ES-I3 (cell line): ENCODE results near the gene SH3BP5L.

ENCODE experiments used
- H3K36me3 ChIP-seq: 2 replicates; pipeline ENCODE4 v1.6.1; 2013; ENCODE audit warnings: mild to moderate bottlenecking, low read length, control low read depth, moderate library complexity; ENCODE audit not compliant: insufficient read depth
- H3K4me1 ChIP-seq: 2 replicates; pipeline ENCODE4 v1.6.1; 2013; ENCODE audit warnings: mild to moderate bottlenecking, control low read depth, low read length; ENCODE audit not compliant: insufficient read depth
- H3K9ac ChIP-seq: 2 replicates; pipeline ENCODE4 v1.6.1; 2013; ENCODE audit warnings: low read depth, mild to moderate bottlenecking, low read length, moderate library complexity
- H3K9me3 ChIP-seq: 2 replicates; pipeline ENCODE4 v1.6.1; 2013; ENCODE audit warnings: mild to moderate bottlenecking, low read length, moderate library complexity; ENCODE audit not compliant: control insufficient read depth, insufficient read depth

SH3BP5L gene

GRCh38 chr1:248857201-248857600 is 31.5 kb upstream of the SH3BP5L start:
- H3K9ac ChIP-seq, result peak overlapping the region; percentile 77
- no peaks in the 10 kb centered on the region; the same call in 1 of the 2 replicates for H3K36me3 ChIP-seq
- no peaks in the 10 kb centered on the region for H3K9me3 ChIP-seq
- H3K4me1 ChIP-seq, result no peaks in the 10 kb centered on the region

- H3K4me1 ChIP-seq, result no peaks in the 10 kb centered on the region
- H3K9me3 ChIP-seq, result no peaks in the 10 kb centered on the region
- H3K9ac ChIP-seq, result no peak overlapping the region
- no peaks in the 10 kb centered on the region; the same call in 1 of the 2 replicates for H3K36me3 ChIP-seq
These were observed 30.5 kb upstream of the SH3BP5L start for GRCh38 chr1:248856176-248856575.

GRCh38 chr1:248855580-248855979 is 29.9 kb upstream of the SH3BP5L start:
- no peaks in the 10 kb centered on the region for H3K4me1 ChIP-seq
- H3K36me3 ChIP-seq, result no peaks in the 10 kb centered on the region; the same call in 1 of the 2 replicates
- H3K9ac ChIP-seq, result no peak overlapping the region
- no peaks in the 10 kb centered on the region for H3K9me3 ChIP-seq

GRCh38 chr1:248853663-248854375 is 28.1 kb upstream of the SH3BP5L start:
- Histone ChIP-seq H3K36me3 (peaks cover 9% of the 10 kb centered on the region), H3K9me3 (no peaks in the 10 kb centered on the region), H3K4me1 (no peaks in the 10 kb centered on the region), H3K9ac (no peak overlapping the region)

- H3K9ac ChIP-seq, result no peak overlapping the region
- peaks cover 12% of the 10 kb centered on the region for H3K36me3 ChIP-seq
- no peaks in the 10 kb centered on the region for H3K9me3 ChIP-seq
- H3K4me1 ChIP-seq, result no peaks in the 10 kb centered on the region
These were observed 27.0 kb upstream of the SH3BP5L start for GRCh38 chr1:248852481-248853405.

- Histone ChIP-seq H3K4me1 (no peaks in the 10 kb centered on the region), H3K9ac (no peak overlapping the region), H3K36me3 (peaks cover 12% of the 10 kb centered on the region), H3K9me3 (no peaks in the 10 kb centered on the region)
These were observed 25.7 kb upstream of the SH3BP5L start for GRCh38 chr1:248851390-248851789.

- no peaks in the 10 kb centered on the region for H3K9me3 ChIP-seq
- H3K4me1 ChIP-seq, result no peaks in the 10 kb centered on the region
- H3K36me3 ChIP-seq, result peaks cover 12% of the 10 kb centered on the region
- no peak overlapping the region for H3K9ac ChIP-seq
These were observed 25.0 kb upstream of the SH3BP5L start for GRCh38 chr1:248850536-248851251.

GRCh38 chr1:248850124-248850523 is 24.4 kb upstream of the SH3BP5L start:
- Histone ChIP-seq H3K36me3 (peaks cover 12% of the 10 kb centered on the region), H3K9ac (no peak overlapping the region)

GRCh38 chr1:248849637-248850036 is 23.9 kb upstream of the SH3BP5L start:
- H3K4me1 ChIP-seq, result no peaks in the 10 kb centered on the region
- peaks cover 12% of the 10 kb centered on the region for H3K36me3 ChIP-seq
- H3K9ac ChIP-seq, result no peak overlapping the region
- H3K9me3 ChIP-seq, result no peaks in the 10 kb centered on the region

More at GRCh38 chr1:248850124-248850523, 24.4 kb upstream of the SH3BP5L start:
- Histone ChIP-seq H3K4me1 (no peaks in the 10 kb centered on the region), H3K9me3 (no peaks in the 10 kb centered on the region)

- Histone ChIP-seq H3K4me1 (no peaks in the 10 kb centered on the region), H3K9ac (no peak overlapping the region), H3K9me3 (no peaks in the 10 kb centered on the region), H3K36me3 (peaks cover 12% of the 10 kb centered on the region)
These were observed 23.4 kb upstream of the SH3BP5L start for GRCh38 chr1:248849152-248849551.

GRCh38 chr1:248848602-248849001 is 22.9 kb upstream of the SH3BP5L start:
- H3K9me3 ChIP-seq, result no peaks in the 10 kb centered on the region
- H3K4me1 ChIP-seq, result no peaks in the 10 kb centered on the region
- peaks cover 12% of the 10 kb centered on the region for H3K36me3 ChIP-seq
- no peak overlapping the region for H3K9ac ChIP-seq

- Histone ChIP-seq H3K36me3 (peaks cover 12% of the 10 kb centered on the region), H3K9ac (no peak overlapping the region), H3K4me1 (no peaks in the 10 kb centered on the region), H3K9me3 (no peaks in the 10 kb centered on the region)
These were observed 22.3 kb upstream of the SH3BP5L start for GRCh38 chr1:248847956-248848561.

GRCh38 chr1:248847181-248847955 is 21.7 kb upstream of the SH3BP5L start:
- peaks cover 12% of the 10 kb centered on the region for H3K36me3 ChIP-seq
- no peaks in the 10 kb centered on the region for H3K9me3 ChIP-seq
- H3K9ac ChIP-seq, result no peak overlapping the region
- peaks cover 4% of the 10 kb centered on the region; the same call in 1 of the 2 replicates for H3K4me1 ChIP-seq
